Lower lobe of right lung (tissue), 2 donors: ENCODE measurements around the gene ZNF594. TPM values are rescaled to one million over a fixed set of nuclear protein-coding genes. Genes with fewer than 3 reads are reported as not detected.

Experiments
- ATAC-seq, 2 donors: fragments of 200-7000 bp; cut with Tn5 transposase; one replicate each; pipeline ENCODE4 v1.9.1; 2020 to 2022; ENCODE audit warnings: mild to moderate bottlenecking in 2 of 2, moderate library complexity in 2 of 2
- DNase-seq: peaks from one replicate; pipeline ENCODE4 v3.0.0-alpha.2; 2020
- H3K27ac ChIP-seq: fragments of 200-600 bp; one replicate; pipeline ENCODE4 v1.8.0; 2022
- H3K27me3 ChIP-seq: fragments of 200-600 bp; one replicate; pipeline ENCODE4 v1.8.0; 2022; ENCODE audit warnings: low read depth
- H3K36me3 ChIP-seq: fragments of 200-600 bp; one replicate; pipeline ENCODE4 v1.8.0; 2022; ENCODE audit warnings: mild to moderate bottlenecking
- H3K4me1 ChIP-seq: fragments of 200-600 bp; one replicate; pipeline ENCODE4 v1.8.0; 2022
- H3K4me3 ChIP-seq: fragments of 200-600 bp; one replicate; pipeline ENCODE4 v1.8.0; 2022; ENCODE audit warnings: mild to moderate bottlenecking
- H3K9me3 ChIP-seq: fragments of 200-600 bp; one replicate; pipeline ENCODE4 v1.8.0; 2022
- CTCF ChIP-seq: fragments of 200-600 bp; IDR thresholded peaks from one replicate; pipeline ENCODE4 v1.8.0; 2022; ENCODE audit warnings: antibody characterized with exemption, mild to moderate bottlenecking
- intact Hi-C: fragments of 100-400 bp; cut with DNase I; formaldehyde crosslinking; loops from one replicate; pipeline ENCODE4 v1.11.0; 2022
- total RNA-seq: library from RNA; stranded (reverse); fragmentation: NEBNext Ultra II Directional; extraction: Animal tissue kit (Norgen Biotek cat#: 25700); gene quantifications from one replicate; pipeline ENCODE4 v1.2.1, GENCODE V29; 2021
- donor health status: DM: no; HTN: yes; CAD: no; lungs with severe emphysema.

The ZNF594 gene
- total RNA-seq, 1 donor from 2014 or later, result 8.7 TPM

DNA sequence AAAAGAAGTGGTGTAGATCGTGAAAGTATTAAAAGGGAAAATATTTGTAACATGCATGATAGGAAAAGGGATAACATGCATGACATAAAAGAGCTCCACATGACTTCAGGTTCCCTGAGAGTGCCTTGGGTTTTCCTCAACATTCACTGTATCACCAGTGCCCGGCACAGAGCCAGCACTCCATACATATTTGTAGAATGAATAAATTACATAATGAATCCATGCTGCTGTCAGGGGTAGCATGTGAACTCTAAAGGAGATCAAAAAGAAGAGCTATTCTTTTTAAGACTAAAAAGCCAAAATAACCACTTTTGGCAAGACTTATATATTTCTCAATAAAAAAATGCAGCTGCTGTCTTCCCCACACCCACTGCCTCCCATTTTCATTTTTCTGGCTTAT, 2.7 kb upstream of the ZNF594 start:
- Histone ChIP-seq H3K27ac (no peak overlapping the region), H3K4me3 (no peak overlapping the region), H3K27me3 (no peaks in the 10 kb centered on the region), H3K36me3 (no peaks in the 10 kb centered on the region), H3K4me1 (peaks cover 22% of the 10 kb centered on the region), H3K9me3 (peaks cover under 1% of the 10 kb centered on the region)
- no peak for ATAC-seq
- intact Hi-C loops, result no loop called here
- no peak for TF ChIP-seq CTCF
- no peak for DNase-seq

- H3K27me3 ChIP-seq, result no peaks in the 10 kb centered on the region
- TF ChIP-seq CTCF, result no peak
- peaks cover 98% of the 10 kb centered on the region for H3K9me3 ChIP-seq
- DNase-seq (no peak), ATAC-seq (no peak)
- H3K4me1 ChIP-seq, result no peaks in the 10 kb centered on the region
- H3K36me3 ChIP-seq, result no peaks in the 10 kb centered on the region
- H3K27ac ChIP-seq, result no peak overlapping the region
- intact Hi-C loops, result no loop called here
- no peak overlapping the region for H3K4me3 ChIP-seq
Measured at GRCh38 chr17:5184288-5184687, 7.4 kb downstream of the ZNF594 start.

- no peak for TF ChIP-seq CTCF
- Histone ChIP-seq H3K4me1 (no peaks in the 10 kb centered on the region), H3K9me3 (peaks cover 99% of the 10 kb centered on the region), H3K27ac (no peak overlapping the region), H3K27me3 (no peaks in the 10 kb centered on the region), H3K4me3 (no peak overlapping the region), H3K36me3 (no peaks in the 10 kb centered on the region)
- ATAC-seq, result no peak
- intact Hi-C loops, result no loop called here
- DNase-seq, result no peak
Measured at GRCh38 chr17:5183410-5183793, 8.3 kb downstream of the ZNF594 start.

DNA sequence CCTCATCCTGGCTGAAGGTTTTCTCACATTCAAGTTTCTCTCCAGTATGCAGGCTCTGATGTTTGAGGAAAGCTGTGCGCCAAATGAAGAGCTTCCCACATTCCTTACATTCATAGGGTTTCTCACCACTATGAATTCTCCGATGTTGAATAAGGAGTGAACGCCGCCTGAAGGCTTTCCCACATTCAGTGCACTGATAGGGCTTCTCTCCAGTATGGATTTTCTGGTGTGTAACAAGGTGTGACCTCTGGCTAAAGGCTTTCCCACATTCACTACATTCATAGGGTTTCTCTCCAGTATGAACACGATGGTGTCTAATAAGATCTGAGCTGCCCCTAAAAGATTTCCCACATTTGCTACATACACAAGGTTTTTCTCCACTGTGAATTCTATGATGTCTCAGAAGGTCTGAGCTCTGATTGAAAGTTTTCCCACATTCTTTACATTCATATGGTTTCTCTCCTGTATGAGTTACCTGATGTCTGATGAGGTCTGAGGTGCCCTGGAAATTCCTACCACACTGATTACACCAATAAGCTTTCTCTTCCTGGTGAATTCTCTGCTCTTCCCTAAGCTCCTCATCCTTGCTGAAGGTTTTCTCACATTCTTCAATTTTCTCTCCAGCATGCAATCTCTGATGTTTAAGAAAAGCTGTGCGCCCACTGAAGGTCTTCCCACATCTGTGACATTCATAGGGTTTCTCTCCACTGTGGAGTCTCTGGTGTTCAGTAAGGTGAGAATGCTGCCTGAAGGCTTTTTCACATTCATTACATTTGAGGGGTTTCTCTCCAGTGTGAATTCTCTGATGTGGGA, 8.9 kb downstream of the ZNF594 start:
- Histone ChIP-seq H3K4me3 (no peak overlapping the region), H3K36me3 (no peaks in the 10 kb centered on the region), H3K27ac (no peak overlapping the region), H3K9me3 (peaks cover 100% of the 10 kb centered on the region), H3K4me1 (no peaks in the 10 kb centered on the region), H3K27me3 (no peaks in the 10 kb centered on the region)
- intact Hi-C loops, result no loop called here
- no peak for TF ChIP-seq CTCF
- ATAC-seq (no peak), DNase-seq (no peak)

DNA sequence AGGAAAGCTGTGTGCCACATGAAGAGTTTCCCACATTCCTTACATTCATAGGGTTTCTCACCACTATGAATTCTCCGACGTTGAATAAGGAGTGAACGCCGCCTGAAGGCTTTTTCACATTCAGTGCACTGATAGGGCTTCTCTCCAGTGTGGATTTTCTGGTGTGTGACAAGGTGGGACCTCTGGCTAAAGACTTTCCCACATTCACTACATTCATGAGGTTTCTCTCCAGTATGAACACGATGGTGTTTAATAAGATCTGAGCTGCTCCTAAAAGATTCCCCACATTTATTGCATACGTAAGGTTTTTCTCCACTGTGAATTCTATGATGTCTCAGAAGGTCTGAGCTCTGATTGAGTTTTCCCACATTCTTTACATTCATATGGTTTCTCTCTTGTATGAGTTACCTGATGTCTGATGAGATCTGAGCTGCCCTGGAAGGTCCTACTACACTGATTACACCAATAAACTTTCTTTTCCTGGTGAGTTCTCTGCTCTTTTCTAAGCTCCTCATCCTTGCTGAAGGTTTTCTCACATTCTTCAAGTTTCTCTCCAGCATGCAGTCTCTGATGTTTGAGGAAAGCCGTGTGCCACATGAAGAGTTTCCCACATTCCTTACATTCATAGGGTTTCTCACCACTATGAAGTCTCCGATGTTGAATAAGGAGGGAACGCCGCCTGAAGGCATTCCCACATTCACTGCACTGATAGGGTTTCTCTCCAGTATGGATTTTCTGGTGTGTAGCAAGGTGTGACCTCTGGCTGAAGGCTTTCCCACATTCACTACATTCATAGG, 10.0 kb downstream of the ZNF594 start:
- DNase-seq, result no peak
- ATAC-seq, result no peak
- no peak for TF ChIP-seq CTCF
- intact Hi-C loops, result no loop called here
- Histone ChIP-seq H3K4me1 (no peaks in the 10 kb centered on the region), H3K4me3 (no peak overlapping the region), H3K27ac (no peak overlapping the region), H3K27me3 (no peaks in the 10 kb centered on the region), H3K9me3 (peaks cover 100% of the 10 kb centered on the region), H3K36me3 (no peaks in the 10 kb centered on the region)
